GM18526 (cell line): ENCODE results near the gene MYO5A.

Source experiments
- POLR2A ChIP-seq: IDR thresholded peaks from 3 replicates; pipeline ENCODE4 v1.6.1; 2011; ENCODE audit not compliant: insufficient read length; ENCODE audit errors: extremely low read depth

The MYO5A gene

DNA sequence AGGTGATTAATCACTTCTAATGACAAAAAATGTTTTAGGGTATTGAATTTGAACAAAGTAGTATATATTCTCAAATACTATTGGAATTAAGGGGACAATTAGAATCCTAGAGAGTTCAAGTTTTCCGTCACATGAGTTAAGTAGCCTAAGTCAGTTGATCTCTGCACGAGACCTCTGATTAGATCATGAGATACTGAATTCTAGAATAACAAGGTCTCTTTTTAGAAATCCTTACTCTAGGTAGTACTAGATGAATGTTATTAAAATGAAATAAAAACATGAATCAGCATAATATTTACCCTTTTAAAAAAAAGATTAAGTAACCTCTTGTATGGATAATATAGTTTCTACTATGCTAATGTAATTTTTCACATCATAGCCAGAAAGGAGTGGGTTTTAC, 43.4 kb downstream of the MYO5A start:
- TF ChIP-seq POLR2A, result no peak

- no peak for TF ChIP-seq POLR2A
These were observed 45.0 kb downstream of the MYO5A start for GRCh38 chr15:52483707-52484106.

- TF ChIP-seq POLR2A, result no peak
These were observed 46.8 kb downstream of the MYO5A start for GRCh38 chr15:52481915-52482314.

DNA sequence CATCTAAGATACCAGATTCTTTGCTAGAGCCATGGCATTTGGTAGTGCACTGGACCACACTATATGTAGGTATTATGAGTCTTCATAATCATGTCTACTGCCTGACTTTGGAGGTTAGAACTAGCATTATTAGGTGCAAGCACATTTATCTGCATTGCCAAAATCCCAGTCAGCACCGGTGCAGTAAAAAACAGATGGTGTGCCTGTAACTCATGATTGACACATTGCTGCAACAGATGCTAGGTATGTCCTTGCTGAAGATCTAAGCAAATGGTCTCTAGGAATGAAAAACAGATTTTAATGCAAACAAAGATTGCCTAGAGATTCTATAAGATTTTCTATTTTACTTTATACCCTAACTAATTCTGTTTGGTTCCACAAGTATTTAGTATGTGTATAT, 47.7 kb downstream of the MYO5A start:
- no peak for TF ChIP-seq POLR2A

DNA sequence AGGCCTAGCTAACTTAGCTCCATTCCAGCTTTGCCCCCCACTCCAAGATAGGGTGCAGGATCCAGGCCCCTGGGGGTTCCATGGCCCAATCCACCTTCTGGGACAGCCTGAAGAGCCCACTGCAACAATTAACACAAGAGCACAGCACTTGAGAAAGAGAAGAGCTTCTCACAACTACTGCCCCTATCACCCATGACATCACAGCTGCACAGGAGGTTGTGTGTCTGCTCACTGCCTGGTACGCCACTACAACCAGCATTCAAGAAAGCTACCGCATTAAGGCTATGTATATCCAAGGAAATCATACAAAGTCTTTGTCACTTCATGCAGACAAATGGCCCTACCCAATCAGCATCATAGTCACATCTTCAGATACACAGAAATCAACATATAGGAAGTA, 62.0 kb downstream of the MYO5A start:
- no peak for TF ChIP-seq POLR2A

DNA sequence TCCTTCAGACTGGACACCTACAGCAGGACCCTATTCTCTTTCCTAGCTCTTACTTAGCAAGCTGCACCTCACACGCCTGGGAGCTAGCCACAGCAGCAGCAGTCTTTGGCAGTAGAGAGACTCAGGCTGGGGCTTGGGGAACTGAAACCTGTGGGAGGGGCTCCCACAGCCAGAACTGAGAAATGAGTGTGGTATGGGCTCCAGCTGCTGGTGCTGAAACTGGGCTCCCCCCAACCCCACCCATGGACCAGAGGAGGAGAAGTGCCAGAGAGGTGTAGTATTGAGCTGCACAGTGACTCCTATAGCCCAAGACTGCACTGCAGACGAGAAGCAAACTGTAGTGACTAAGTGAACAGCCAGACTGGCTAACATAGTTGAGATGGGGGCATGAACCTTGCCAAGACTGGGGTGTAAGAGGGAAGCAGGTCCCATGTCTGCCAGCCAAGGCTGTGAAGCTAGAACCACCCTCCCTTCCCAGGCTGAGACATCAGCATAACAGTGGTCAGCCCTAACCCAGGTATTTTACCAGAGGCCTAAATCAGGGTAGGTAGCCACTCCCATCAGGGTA, 62.5 kb downstream of the MYO5A start:
- peak; percentile 55 for TF ChIP-seq POLR2A

DNA sequence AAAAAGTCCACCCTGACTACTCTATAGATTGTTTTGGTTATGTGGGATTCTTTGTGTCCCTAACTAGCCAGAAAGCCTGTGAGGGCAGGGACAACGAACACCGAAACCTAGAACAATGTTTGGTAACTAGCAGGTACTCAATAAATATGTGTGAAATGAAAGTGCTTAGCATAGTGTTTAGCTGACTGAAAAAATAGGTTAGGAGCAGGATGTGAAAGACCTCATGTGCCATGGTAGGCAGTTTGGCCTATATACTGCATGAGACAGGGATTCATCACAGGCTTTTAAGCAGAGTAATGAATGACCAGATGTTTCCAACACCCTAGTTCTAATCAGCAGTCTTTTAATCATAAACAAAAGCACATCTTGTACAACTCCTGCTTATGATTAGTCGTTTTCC, 64.2 kb downstream of the MYO5A start:
- TF ChIP-seq POLR2A, result no peak

DNA sequence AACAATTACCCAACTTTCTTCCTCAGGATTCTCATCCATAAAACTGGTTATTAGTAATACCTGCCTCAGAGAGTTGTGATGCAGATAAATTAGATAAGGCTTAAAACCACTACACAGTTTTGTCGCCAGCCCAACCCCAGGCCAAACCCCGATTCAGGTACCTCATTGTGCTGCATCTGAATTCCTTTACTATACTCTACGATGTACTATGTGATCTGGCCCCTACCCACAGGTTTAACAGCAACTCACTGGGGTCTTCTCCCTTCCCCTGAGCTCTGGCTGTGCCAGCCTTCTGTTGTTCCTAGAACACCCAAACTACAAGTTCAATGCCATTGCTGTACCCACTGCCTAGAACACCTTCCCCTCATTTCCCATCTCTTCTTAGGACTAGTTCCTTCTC, 64.6 kb downstream of the MYO5A start:
- TF ChIP-seq POLR2A, result no peak

DNA sequence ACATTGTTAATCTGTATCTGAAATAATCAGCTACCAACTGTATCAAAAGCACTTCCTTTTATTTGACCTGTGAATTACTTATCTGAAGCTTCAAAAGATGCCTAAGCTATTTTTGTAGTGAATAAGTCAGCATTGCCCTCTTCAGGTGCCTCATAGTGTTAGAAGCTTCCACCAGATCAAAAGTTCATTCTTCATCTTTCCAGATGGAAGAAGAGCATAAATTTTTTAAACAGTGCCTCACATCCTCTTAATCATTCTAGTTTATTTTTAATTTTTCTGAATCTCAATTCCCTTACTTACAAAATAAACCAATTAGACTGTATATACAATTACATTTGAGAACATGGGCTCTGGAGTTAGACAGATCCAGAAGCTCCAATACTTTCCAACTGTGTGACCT, 65.0 kb downstream of the MYO5A start:
- no peak for TF ChIP-seq POLR2A

- no peak for TF ChIP-seq POLR2A
These were observed 65.8 kb downstream of the MYO5A start for GRCh38 chr15:52462806-52463360.

DNA sequence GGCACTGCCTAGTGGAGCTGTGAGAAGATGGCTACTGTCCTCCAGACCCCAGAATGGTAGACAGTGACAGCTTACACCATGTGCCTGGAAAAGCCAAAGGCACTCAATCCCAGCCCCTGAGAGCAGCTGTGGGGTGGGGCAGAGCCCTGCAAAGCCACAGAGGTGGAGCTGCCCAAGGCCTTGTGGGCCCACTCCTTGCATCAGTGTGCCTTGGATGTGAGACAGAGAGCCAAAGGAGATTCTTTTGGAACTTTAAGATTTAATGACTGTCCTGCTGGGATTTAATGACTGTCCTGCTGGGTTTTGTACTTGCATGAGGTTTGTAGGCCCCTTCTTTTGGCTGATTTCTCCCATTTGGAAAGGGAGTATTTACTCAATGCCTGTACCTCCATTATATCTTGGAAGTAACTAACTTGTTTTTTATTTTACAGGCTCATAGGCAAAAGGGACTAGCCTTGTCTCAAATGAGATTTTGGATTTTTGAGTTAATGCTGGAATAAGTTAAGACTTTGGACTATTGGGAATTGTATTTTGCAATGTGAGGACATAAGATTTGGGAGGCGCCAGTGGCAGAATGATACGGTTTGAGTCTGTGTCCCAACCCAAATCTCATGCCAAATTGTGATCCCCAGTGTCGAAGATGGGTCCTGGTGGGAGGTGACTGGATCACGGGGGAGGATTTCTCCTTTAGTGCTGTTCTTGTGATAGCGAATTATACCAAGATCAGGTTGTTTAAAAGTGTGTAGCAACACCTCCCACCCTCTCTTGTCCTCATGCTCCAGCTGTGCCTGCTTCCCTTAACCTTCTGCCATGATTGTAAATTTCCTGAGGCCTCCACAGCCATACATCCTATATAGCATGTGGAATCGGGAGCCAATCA, 80.4 kb downstream of the MYO5A start:
- TF ChIP-seq POLR2A, result no peak

GRCh38 chr15:52445954-52446353, 82.7 kb downstream of the MYO5A start:
- TF ChIP-seq POLR2A, result no peak

DNA sequence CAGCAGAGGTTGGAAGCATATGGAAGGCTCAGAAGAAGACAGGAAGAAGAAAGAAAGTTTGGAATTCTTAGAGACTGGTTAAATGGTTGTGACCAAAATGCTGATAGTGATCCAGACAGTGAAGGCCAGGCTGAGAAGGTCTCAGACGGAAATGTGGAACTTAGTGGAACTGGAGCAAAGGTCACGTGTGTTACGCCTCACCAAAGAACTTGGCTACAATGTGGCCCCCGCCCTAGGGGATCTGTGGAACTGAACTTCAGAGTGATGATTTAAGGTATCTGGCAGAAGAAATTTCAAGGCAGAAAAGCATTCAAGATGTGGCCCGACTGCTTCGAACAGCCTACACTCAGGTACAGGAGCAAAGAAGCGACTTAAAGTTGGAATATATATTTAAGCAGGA, 83.1 kb downstream of the MYO5A start:
- no peak for TF ChIP-seq POLR2A

DNA sequence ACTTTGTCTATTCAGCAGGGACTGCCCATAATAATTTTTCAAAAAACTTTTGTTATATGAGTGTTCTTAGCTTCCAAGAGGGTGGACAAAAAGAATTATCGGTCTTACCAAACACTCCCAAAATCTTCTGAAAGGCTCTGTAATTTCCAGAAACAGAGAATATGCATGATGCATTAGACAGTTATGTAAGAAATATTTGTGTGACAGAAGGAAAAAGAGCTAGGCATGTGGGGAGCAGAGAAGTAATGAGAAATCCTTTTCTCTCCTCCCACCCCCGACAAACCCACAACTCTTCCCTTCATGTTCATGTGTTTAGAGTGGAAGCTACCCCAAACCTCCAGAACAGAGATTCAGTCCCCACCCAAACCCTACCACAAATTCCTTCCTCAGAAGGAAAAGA, 86.8 kb downstream of the MYO5A start:
- no peak for TF ChIP-seq POLR2A

DNA sequence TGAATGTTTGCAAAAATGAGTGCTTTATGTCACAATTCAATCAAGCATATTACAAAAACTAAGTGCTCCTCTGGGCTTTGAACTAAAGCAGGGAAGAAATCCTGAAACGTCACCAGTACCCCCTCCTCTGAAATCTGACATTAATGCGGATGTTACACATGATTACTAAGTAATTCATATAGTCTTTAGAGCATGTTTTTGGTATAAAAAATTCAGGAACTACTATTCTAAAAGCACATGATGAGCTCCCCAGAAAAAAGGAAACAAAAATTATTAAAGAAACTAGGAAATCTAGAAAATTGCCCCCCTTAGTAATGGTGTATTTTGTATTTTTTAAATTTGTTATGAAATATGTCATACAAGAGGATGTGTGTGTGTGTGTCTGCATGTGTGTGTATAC, 87.7 kb downstream of the MYO5A start:
- TF ChIP-seq POLR2A, result no peak

DNA sequence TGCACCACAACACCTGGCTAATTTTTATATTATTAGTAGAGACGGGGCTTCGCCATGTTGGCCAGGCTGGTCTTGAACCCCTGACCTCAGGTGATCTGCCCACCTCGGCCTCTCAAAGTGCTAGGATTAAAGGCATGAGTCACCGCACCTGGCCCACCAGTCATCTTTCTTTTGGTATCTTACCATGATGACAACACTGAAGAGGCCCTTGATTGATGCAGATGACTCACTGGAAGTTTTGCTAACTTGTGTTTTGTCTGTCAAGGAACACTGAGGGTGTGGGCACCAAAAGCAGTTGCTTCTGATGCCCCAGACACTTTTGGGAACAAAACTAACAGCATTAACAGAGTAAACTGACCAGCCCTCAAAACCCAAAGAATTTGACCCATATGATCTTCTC, 88.3 kb downstream of the MYO5A start:
- TF ChIP-seq POLR2A, result no peak
